ENCODE data around the gene DCPS.

The DCPS gene

GRCh38 chr11:126355926-126356897 is 52.4 kb downstream of the DCPS start:
- TF ChIP-seq, protein P1, sequence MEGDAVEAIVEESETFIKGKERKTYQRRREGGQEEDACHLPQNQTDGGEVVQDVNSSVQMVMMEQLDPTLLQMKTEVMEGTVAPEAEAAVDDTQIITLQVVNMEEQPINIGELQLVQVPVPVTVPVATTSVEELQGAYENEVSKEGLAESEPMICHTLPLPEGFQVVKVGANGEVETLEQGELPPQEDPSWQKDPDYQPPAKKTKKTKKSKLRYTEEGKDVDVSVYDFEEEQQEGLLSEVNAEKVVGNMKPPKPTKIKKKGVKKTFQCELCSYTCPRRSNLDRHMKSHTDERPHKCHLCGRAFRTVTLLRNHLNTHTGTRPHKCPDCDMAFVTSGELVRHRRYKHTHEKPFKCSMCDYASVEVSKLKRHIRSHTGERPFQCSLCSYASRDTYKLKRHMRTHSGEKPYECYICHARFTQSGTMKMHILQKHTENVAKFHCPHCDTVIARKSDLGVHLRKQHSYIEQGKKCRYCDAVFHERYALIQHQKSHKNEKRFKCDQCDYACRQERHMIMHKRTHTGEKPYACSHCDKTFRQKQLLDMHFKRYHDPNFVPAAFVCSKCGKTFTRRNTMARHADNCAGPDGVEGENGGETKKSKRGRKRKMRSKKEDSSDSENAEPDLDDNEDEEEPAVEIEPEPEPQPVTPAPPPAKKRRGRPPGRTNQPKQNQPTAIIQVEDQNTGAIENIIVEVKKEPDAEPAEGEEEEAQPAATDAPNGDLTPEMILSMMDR (IDR thresholded peaks at IDR 0.05; ENCODE audit: low read depth, low read length), result no peak
- peak overlapping the region; percentile 85 for H3K4me3 ChIP-seq (ENCODE audit: low read depth, low read length)

DNA sequence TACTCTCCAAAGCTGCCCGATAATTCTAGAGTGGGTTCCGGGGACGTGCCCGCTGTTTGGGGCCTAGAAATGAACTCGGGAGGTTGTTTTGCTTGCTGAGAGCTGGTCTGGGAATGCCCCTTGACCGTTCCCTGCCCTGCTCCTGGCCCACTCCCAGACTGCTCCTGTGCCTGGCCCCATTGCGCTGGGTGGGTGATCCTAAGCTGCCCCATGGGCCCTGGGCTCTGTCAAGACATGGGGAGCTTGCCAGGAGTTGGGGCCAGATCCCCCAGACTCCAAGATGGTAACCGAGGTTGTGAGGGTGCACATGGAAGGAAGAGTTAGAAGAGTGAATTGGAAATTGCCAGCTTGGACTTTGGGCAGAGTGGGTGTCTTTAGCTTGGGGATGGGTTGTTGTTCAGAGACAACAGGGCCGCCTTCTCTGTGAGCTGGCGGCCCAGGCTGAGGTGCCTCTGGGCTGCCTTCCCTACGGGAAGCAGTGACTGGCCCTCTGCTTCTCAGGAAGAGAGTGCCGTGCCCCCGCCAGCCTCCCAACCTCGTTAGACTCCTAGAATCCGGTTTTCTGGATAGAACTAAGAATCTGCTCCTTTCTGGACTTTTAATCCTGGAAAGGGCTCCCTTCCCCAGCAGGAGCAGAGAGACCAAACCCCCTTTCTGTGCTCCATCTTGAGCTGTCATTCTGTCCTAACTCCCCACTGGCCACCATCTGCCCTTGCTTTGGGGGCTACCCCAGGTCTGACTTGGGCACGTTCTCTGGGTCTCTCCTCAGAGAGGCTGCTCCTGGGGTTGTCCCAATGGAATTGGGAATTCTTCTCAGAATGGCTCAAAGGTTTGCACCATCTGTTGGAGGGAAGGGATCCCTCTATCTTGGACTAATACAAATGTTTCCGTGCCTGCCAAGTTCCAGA is 53.4 kb downstream of the DCPS start:
- TF ChIP-seq, protein P1 (IDR thresholded peaks at IDR 0.05; ENCODE audit: low read depth, low read length), result no peak
- H3K4me3 ChIP-seq (ENCODE audit: low read depth, low read length), result peak overlapping the region; percentile 85

GRCh38 chr11:126357969-126358762 is 54.3 kb downstream of the DCPS start:
- no peak overlapping the region for H3K4me3 ChIP-seq (ENCODE audit: low read depth, low read length)

GRCh38 chr11:126358763-126359160 is 54.9 kb downstream of the DCPS start:
- TF ChIP-seq, protein P1 (IDR thresholded peaks at IDR 0.05; ENCODE audit: low read depth, low read length), result no peak
- H3K4me3 ChIP-seq (ENCODE audit: low read depth, low read length), result no peak overlapping the region

More at GRCh38 chr11:126357969-126358762, 54.3 kb downstream of the DCPS start:
- TF ChIP-seq, protein P1 (IDR thresholded peaks at IDR 0.05; ENCODE audit: low read depth, low read length), result no peak

DNA sequence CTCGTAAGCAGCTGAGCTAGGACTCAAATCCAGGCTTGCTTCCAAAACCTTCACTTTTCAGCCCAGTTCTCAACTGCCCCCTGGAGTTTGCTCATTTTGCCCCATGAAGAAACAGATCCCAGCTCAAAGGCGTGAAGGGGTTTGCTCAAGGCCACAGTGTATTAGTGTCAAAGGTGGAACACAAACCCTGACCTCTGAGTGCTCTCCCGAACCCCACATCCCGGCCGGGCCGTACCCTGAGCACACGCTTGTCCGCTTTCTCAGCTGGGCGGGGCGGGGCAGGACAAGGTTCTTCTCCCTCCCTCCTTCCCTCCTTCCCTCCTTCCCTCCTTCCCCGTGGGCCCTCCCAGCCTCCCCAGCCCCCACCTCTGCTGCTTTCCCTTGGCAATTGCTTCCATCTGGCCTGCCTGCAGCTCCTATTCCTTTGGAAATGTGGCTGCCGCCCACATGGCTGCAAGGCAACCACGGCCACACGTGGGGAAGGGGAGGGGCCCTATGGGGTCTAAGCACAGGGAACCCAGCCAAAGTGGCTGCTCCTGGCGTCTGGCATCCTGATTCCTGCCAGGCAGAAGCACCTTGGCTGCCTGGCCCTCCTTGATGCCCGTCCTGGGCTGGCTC is 55.7 kb downstream of the DCPS start:
- TF ChIP-seq, protein P1 (IDR thresholded peaks at IDR 0.05; ENCODE audit: low read depth, low read length), result no peak
- H3K4me3 ChIP-seq (ENCODE audit: low read depth, low read length), result no peak overlapping the region

- TF ChIP-seq, protein P1 (IDR thresholded peaks at IDR 0.05; ENCODE audit: low read depth, low read length), result no peak
- H3K4me3 ChIP-seq (ENCODE audit: low read depth, low read length), result no peak overlapping the region
Measured at GRCh38 chr11:126360049-126360446, 56.2 kb downstream of the DCPS start.
